A673 (cell line): ENCODE measurements around the gene C1orf74. TPM values are rescaled to one million over a fixed set of nuclear protein-coding genes. Genes with fewer than 3 reads are reported as not detected.

ENCODE experiments used
- BruUV-seq: library from RNA; stranded (reverse); fragments of 400-500 nt; replicated peaks from 2 replicates; lab custom pipeline; 2021; lab: Mats Ljungman, UMichigan
- CTCF ChIA-PET: fragments of 300-600 bp; sonication (Branson Sonifier 250); formaldehyde crosslinking; loops from one replicate; lab custom pipeline; 2022; ENCODE audit warnings: antibody characterized with exemption; lab: Charles Lee
- POLR2A ChIA-PET: fragments of 300-600 bp; sonication (Branson Sonifier 250); formaldehyde crosslinking; loops from one replicate; lab custom pipeline; 2022; ENCODE audit warnings: antibody characterized with exemption; ENCODE audit not compliant: low non-redundant PET; lab: Charles Lee
- DNase-seq: peaks from one replicate; pipeline ENCODE4 v3.0.0-alpha.2; 2015; ENCODE audit warnings: low spot score
- H3K27ac ChIP-seq: fragments of 200-600 bp; sonication (generic); 2 replicates; pipeline ENCODE4 v1.5.1; 2016; ENCODE audit warnings: mixed run types, low read depth, mild to moderate bottlenecking, mixed read lengths, antibody characterized with exemption, low read length; ENCODE audit not compliant: poor library complexity, severe bottlenecking
- H3K27me3 ChIP-seq: fragments of 200-600 bp; sonication (generic); replicated peaks from 2 replicates; pipeline ENCODE4 v1.6.1; 2017; ENCODE audit warnings: mixed run types, low read depth, mild to moderate bottlenecking, mixed read lengths, antibody characterized with exemption, low read length; ENCODE audit not compliant: insufficient read depth, poor library complexity
- H3K36me3 ChIP-seq: fragments of 200-600 bp; sonication (generic); 2 replicates; pipeline ENCODE4 v1.6.1; 2016; ENCODE audit warnings: mixed run types, mild to moderate bottlenecking, mixed read lengths, antibody characterized with exemption, low read length; ENCODE audit not compliant: insufficient read depth, poor library complexity, severe bottlenecking
- H3K4me1 ChIP-seq: fragments of 200-600 bp; sonication (generic); 2 replicates; pipeline ENCODE4 v1.6.1; 2017; ENCODE audit warnings: mixed run types, mild to moderate bottlenecking, mixed read lengths, antibody characterized with exemption, low read length; ENCODE audit not compliant: insufficient read depth, poor library complexity, severe bottlenecking
- H3K4me3 ChIP-seq: fragments of 200-600 bp; sonication (generic); 2 replicates; pipeline ENCODE4 v1.5.1; 2016; ENCODE audit warnings: low read depth, mixed run types, mild to moderate bottlenecking, mixed read lengths, low read length; ENCODE audit not compliant: poor library complexity, severe bottlenecking
- H3K9me3 ChIP-seq: fragments of 200-600 bp; sonication (generic); 2 replicates; pipeline ENCODE4 v1.6.1; 2016; ENCODE audit warnings: mixed run types, low read depth, mild to moderate bottlenecking, mixed read lengths, antibody characterized with exemption, low read length; ENCODE audit not compliant: poor library complexity, severe bottlenecking
- EZH2 ChIP-seq: fragments of 200-600 bp; sonication (generic); IDR thresholded peaks from 2 replicates; pipeline ENCODE4 v1.6.1; 2017; ENCODE audit warnings: borderline replicate concordance, low read depth, mild to moderate bottlenecking, mixed read lengths, antibody characterized with exemption, low read length; ENCODE audit not compliant: poor library complexity, severe bottlenecking
- intact Hi-C: fragments of 100-400 bp; cut with micrococcal nuclease; formaldehyde crosslinking; loops from one replicate; pipeline ENCODE4 v1.10.0; 2022; ENCODE audit not compliant: unreplicated experiment
- total RNA-seq: library from RNA; stranded (reverse); gene quantifications from 2 replicates; pipeline ENCODE4 v1.2.3, GENCODE V29; 2021
- TF ChIP-seq, protein P1 (sequence below): fragments of 300-800, 200-600 bp; sonication (generic); conservative IDR thresholded peaks from 2 replicates; pipeline ENCODE4 v1.5.1; 2017; ENCODE audit warnings: low read depth, mild to moderate bottlenecking, antibody characterized with exemption, low read length, moderate library complexity, mixed read lengths

The C1orf74 gene
- total RNA-seq, 1 experiment from 2014 or later = 4.2 TPM

DNA sequence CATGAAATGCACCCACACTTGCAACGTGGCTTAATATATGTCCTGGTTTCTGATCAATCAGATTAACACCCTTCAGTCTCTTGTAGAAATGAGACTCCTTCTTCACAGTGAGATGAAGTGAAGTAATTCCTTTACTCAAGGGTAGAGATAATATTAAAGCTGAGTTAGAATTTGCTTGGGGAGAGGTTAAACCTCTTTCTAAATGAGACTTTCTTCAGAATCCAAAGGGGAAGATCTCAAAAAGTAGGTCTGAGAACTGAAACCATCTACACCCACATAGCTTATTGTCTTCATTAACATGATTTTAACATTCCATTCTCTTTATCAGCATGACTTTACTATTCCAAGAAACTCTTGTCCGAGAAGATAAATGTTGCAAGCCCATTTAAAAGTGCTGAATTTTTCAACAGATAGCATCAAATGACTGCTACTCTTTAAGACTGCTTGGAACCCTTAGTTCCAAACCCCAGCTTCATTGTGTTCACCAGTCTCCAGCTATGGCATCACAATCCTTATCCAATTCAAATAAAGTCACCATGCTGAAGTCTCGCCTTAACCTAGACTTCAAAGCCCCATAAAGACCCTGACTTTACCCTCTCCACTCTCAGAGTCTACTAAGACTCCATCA lies 47.8 kb downstream of the C1orf74 start:
- no peaks in the 10 kb centered on the region for H3K9me3 ChIP-seq
- POLR2A ChIA-PET = interaction anchor here (0.6 kb wide), 1 partner anchor 18 kb away, joined by 8 read pairs; no protein-coding TSS in a partner anchor
- no peak overlapping the region for H3K4me3 ChIP-seq
- intact Hi-C loops = no loop called here
- H3K4me1 ChIP-seq = no peaks in the 10 kb centered on the region
- no peaks in the 10 kb centered on the region for H3K27me3 ChIP-seq
- TF ChIP-seq, protein P1, sequence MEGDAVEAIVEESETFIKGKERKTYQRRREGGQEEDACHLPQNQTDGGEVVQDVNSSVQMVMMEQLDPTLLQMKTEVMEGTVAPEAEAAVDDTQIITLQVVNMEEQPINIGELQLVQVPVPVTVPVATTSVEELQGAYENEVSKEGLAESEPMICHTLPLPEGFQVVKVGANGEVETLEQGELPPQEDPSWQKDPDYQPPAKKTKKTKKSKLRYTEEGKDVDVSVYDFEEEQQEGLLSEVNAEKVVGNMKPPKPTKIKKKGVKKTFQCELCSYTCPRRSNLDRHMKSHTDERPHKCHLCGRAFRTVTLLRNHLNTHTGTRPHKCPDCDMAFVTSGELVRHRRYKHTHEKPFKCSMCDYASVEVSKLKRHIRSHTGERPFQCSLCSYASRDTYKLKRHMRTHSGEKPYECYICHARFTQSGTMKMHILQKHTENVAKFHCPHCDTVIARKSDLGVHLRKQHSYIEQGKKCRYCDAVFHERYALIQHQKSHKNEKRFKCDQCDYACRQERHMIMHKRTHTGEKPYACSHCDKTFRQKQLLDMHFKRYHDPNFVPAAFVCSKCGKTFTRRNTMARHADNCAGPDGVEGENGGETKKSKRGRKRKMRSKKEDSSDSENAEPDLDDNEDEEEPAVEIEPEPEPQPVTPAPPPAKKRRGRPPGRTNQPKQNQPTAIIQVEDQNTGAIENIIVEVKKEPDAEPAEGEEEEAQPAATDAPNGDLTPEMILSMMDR = no peak
- no peak for TF ChIP-seq EZH2
- no peak overlapping the region for H3K27ac ChIP-seq
- CTCF ChIA-PET = no interaction called here
- H3K36me3 ChIP-seq = no peaks in the 10 kb centered on the region
- no TSS peak for BruUV-seq
- no peak for DNase-seq

DNA sequence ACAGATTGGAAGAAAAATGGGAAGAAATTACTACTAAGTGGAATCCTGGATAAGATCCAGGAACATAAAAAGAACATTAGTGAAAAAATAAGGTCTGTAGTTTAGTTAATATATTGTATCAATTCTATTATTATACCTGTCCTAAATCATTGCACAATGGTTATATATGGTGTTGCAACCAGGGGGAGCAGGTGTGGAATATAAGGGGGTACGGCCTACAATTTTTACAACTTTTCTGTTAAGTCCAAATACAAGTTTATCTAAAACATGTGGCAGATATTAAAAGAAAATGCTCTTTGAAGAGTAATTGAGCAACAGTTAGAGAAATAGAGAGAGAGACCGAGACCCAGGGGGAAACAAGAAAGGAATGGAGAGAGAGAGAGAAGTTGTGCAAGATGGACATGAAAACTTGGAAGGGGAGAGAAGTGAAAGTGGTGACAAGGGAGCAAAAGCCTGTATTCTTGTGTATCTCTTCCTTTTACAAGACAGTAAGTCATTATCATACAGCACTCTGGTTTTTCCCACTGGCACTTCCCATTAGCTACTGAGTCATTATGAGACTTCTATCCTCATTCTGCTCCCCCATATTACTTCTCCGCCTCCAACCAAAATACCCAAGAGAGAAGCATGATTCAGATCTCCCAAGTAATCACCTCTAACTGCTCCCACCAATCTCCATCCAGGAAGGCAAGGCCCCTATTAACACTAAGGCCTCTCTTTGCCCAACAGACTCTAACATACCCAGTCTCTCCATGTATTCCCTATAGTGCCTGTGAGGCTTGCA lies 50.8 kb downstream of the C1orf74 start:
- no peak overlapping the region for H3K27ac ChIP-seq
- no peaks in the 10 kb centered on the region for H3K36me3 ChIP-seq
- DNase-seq = no peak
- H3K27me3 ChIP-seq = no peaks in the 10 kb centered on the region
- intact Hi-C loops = no loop called here
- H3K4me1 ChIP-seq = no peaks in the 10 kb centered on the region
- no peak overlapping the region for H3K4me3 ChIP-seq
- H3K9me3 ChIP-seq = no peaks in the 10 kb centered on the region
- no peak for TF ChIP-seq EZH2
- TF ChIP-seq, protein P1 = no peak
- CTCF ChIA-PET = no interaction called here
- POLR2A ChIA-PET = interaction anchor here (0.6 kb wide), 1 partner anchor 11 kb away, joined by 3 read pairs; no protein-coding TSS in a partner anchor
- BruUV-seq = no TSS peak

DNA sequence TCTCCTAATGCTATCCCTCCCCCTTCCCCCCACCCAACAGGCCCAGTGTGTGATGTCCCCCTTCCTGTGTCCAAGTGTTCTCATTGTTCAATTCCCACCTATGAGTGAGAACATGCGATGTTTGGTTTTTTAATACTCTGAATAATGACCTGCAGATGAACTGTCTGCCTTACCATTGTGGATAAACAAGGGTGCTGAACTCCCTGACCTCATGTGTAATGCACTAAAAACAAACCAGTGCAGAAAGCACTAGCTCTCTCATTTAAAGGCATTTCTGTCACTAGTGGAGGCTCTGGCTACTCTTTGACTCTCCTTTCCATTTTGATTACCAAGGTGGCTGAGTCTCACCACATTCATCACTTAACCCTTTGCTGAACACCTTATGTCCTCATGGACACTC lies 51.6 kb downstream of the C1orf74 start:
- Histone ChIP-seq H3K27ac (no peak overlapping the region), H3K36me3 (no peaks in the 10 kb centered on the region), H3K27me3 (no peaks in the 10 kb centered on the region), H3K4me1 (no peaks in the 10 kb centered on the region), H3K4me3 (no peak overlapping the region), H3K9me3 (no peaks in the 10 kb centered on the region)
- intact Hi-C loops = no loop called here
- no TSS peak for BruUV-seq
- TF ChIP-seq EZH2 = no peak
- TF ChIP-seq, protein P1 = no peak
- POLR2A ChIA-PET = no interaction called here
- CTCF ChIA-PET = no interaction called here
- DNase-seq = no peak
